Measurements from ENCODE around the gene FAT2.

DNA sequence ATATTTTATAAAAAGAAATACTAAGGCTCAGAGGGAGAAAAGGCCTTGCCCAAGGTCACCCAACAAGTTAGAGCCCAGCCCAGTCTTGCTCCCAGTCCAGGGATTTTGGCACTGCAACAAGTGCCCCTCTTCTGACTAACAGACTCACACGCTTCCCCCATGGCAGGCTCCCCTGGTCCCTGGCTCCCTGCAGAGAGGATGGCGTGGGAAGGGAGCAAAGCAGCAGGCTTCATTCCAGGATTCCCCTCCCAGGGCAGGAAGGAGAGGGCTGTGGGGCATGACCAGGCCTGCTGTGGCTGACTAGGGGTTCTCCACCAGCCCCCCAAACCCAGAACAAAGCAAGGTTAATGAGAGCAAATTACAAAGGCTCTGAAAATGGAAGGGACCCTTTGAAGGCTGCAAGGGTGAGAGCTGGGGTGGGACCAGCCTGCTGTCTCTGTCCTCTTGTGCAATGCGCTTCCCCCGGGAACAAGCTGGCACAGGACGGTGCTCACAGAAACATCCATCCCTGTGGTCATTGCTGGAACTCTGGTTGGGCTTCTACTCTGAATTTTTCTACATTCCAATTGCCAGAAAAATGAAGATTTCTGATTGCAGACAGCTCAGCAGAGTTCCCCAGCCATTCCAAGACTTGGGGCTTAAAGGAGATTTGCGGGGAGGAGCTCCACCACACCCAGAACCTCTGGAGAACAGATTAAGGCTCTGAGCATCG lies 37.1 kb upstream of the FAT2 start:
- TF ChIP-seq, protein P1, sequence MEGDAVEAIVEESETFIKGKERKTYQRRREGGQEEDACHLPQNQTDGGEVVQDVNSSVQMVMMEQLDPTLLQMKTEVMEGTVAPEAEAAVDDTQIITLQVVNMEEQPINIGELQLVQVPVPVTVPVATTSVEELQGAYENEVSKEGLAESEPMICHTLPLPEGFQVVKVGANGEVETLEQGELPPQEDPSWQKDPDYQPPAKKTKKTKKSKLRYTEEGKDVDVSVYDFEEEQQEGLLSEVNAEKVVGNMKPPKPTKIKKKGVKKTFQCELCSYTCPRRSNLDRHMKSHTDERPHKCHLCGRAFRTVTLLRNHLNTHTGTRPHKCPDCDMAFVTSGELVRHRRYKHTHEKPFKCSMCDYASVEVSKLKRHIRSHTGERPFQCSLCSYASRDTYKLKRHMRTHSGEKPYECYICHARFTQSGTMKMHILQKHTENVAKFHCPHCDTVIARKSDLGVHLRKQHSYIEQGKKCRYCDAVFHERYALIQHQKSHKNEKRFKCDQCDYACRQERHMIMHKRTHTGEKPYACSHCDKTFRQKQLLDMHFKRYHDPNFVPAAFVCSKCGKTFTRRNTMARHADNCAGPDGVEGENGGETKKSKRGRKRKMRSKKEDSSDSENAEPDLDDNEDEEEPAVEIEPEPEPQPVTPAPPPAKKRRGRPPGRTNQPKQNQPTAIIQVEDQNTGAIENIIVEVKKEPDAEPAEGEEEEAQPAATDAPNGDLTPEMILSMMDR (IDR thresholded peaks at IDR 0.05; ENCODE audit: low read depth, low read length), result no peak
- no peak for TF ChIP-seq EZH2phosphoT487 (IDR thresholded peaks at IDR 0.05; ENCODE audit: low read depth)
